Type B pancreatic cell (in vitro differentiated cells): ENCODE measurements around the gene MCTP1. TPM values are rescaled to one million over a fixed set of nuclear protein-coding genes. Genes with fewer than 3 reads are reported as not detected.

Experiments
- DNase-seq: peaks from one replicate; pipeline ENCODE4 v3.0.0; 2021; ENCODE audit warnings: mixed read lengths; ENCODE audit not compliant: unreplicated experiment; ENCODE audit errors: extremely low spot score
- H3K27ac Mint-ChIP-seq: 2 replicates; pipeline ENCODE4 v1.8.0; 2021; ENCODE audit warnings: mild to moderate bottlenecking, mixed read lengths
- H3K27me3 Mint-ChIP-seq: 2 replicates; pipeline ENCODE4 v1.8.0; 2021; ENCODE audit warnings: mixed read lengths
- H3K36me3 Mint-ChIP-seq: 2 replicates; pipeline ENCODE4 v1.8.0; 2021; ENCODE audit warnings: mixed read lengths
- H3K4me1 Mint-ChIP-seq: one replicate; pipeline ENCODE4 v1.8.0; 2021; ENCODE audit warnings: mixed read lengths; ENCODE audit not compliant: unreplicated experiment
- H3K4me3 Mint-ChIP-seq: 2 replicates; pipeline ENCODE4 v1.8.0; 2021; ENCODE audit warnings: mild to moderate bottlenecking, mixed read lengths
- H3K9me3 Mint-ChIP-seq: 2 replicates; pipeline ENCODE4 v1.8.0; 2021; ENCODE audit warnings: mixed read lengths
- total RNA-seq: library from RNA; stranded (reverse); gene quantifications from 2 replicates; pipeline ENCODE4 v1.2.1, GENCODE V29; 2021; ENCODE audit warnings: low replicate concordance
- TF ChIP-seq, protein P1 (sequence below): fragments of 200-600 bp; sonication (generic); conservative IDR thresholded peaks from 2 replicates; pipeline ENCODE4 v1.5.0; 2021; ENCODE audit warnings: antibody characterized with exemption, mild to moderate bottlenecking

The MCTP1 gene
- total RNA-seq, 1 donor from 2014 or later: 4.6 TPM

- H3K27me3 Mint-ChIP-seq: peaks cover 8% of the 10 kb centered on the region
- H3K36me3 Mint-ChIP-seq: no peaks in the 10 kb centered on the region
Measured at GRCh38 chr5:94778732-94779131, 506.2 kb downstream of the MCTP1 start.

GRCh38 chr5:94778299-94778698 is 506.6 kb downstream of the MCTP1 start:
- DNase-seq: no peak
- peaks cover 3% of the 10 kb centered on the region for H3K36me3 Mint-ChIP-seq
- TF ChIP-seq, protein P1, sequence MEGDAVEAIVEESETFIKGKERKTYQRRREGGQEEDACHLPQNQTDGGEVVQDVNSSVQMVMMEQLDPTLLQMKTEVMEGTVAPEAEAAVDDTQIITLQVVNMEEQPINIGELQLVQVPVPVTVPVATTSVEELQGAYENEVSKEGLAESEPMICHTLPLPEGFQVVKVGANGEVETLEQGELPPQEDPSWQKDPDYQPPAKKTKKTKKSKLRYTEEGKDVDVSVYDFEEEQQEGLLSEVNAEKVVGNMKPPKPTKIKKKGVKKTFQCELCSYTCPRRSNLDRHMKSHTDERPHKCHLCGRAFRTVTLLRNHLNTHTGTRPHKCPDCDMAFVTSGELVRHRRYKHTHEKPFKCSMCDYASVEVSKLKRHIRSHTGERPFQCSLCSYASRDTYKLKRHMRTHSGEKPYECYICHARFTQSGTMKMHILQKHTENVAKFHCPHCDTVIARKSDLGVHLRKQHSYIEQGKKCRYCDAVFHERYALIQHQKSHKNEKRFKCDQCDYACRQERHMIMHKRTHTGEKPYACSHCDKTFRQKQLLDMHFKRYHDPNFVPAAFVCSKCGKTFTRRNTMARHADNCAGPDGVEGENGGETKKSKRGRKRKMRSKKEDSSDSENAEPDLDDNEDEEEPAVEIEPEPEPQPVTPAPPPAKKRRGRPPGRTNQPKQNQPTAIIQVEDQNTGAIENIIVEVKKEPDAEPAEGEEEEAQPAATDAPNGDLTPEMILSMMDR: peak; percentile 22

More at GRCh38 chr5:94778732-94779131, 506.2 kb downstream of the MCTP1 start:
- Mint-ChIP-seq H3K27ac (no peak overlapping the region), H3K9me3 (no peaks in the 10 kb centered on the region), H3K4me3 (no peak overlapping the region), H3K4me1 (peaks cover 36% of the 10 kb centered on the region)
- TF ChIP-seq, protein P1: no peak
- DNase-seq: no peak

DNA sequence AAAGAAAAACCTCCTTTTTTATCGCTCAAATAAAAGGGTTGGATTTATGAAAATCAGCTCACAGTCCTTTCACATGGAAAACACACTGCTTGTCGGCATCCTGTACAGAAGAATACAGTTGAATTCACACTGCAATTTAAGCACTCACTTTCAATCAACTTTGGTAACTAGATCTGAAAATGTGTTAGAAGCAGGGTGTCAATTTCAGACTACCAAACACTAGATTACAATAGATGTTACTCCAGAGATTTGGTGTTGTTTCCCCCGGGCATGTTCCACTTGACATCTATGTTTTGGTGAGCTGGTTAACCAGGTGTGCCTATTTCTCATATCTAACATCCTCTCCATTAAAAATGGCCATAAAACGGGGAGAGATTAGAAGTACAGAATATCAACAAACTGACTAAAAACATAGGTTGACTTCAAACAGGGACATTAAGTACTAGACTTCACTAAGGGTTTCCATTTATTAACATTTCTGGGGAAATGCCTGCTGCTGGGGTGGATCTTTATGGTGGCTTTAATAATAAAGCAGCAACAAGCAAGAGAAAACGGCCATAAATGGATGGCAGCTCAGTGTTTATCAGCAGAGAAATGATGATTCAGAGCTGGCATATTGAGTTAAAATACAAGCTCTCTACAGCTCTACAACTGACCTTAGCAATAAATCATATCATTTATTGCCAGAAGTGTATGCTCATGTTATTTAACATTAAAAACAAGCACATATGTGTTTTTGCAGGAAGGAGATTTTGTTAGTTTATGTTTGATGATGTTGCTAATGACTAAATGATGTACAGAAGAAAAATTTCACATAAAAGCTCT is 507.6 kb downstream of the MCTP1 start:
- TF ChIP-seq, protein P1: no peak
- Mint-ChIP-seq H3K27me3 (peaks cover 6% of the 10 kb centered on the region), H3K36me3 (peaks cover 4% of the 10 kb centered on the region), H3K4me1 (peaks cover 36% of the 10 kb centered on the region), H3K27ac (no peak overlapping the region), H3K4me3 (no peak overlapping the region), H3K9me3 (no peaks in the 10 kb centered on the region)
- DNase-seq: no peak

More at GRCh38 chr5:94778299-94778698, 506.6 kb downstream of the MCTP1 start:
- Mint-ChIP-seq H3K27ac (no peak overlapping the region), H3K9me3 (no peaks in the 10 kb centered on the region), H3K4me3 (no peak overlapping the region), H3K27me3 (peaks cover 8% of the 10 kb centered on the region), H3K4me1 (peaks cover 36% of the 10 kb centered on the region)

GRCh38 chr5:94776167-94776566 is 508.7 kb downstream of the MCTP1 start:
- Mint-ChIP-seq H3K4me1 (peaks cover 36% of the 10 kb centered on the region), H3K9me3 (no peaks in the 10 kb centered on the region), H3K27me3 (peaks cover 6% of the 10 kb centered on the region), H3K36me3 (peaks cover 4% of the 10 kb centered on the region), H3K27ac (peak overlapping the region; percentile 8), H3K4me3 (peak overlapping the region; percentile 14)
- no peak for DNase-seq
- TF ChIP-seq, protein P1: no peak

DNA sequence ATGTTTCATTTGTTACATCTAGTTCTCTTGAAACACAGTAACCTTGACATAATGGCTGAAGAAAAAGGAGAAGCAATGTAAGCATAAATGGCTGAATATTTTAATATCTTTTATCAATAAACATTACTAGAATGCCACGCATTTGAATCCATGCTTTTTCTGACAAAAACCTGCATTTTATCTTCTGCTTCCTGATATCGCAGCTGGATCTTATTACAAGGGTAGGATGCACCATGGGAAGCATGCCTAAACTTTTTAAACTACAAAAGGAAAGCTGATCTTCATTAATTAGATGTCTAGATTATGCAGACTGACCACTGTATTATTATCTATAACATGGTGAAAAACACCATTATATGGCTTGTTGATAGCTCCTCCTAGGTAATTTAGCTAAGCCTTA is 509.8 kb downstream of the MCTP1 start:
- peaks cover 4% of the 10 kb centered on the region for H3K36me3 Mint-ChIP-seq
- H3K27ac Mint-ChIP-seq: no peak overlapping the region
- TF ChIP-seq, protein P1: no peak
- H3K27me3 Mint-ChIP-seq: peaks cover 6% of the 10 kb centered on the region
- H3K4me1 Mint-ChIP-seq: peaks cover 36% of the 10 kb centered on the region
- DNase-seq: no peak
- H3K4me3 Mint-ChIP-seq: no peak overlapping the region
- H3K9me3 Mint-ChIP-seq: no peaks in the 10 kb centered on the region
